Epithelial cell of prostate (primary cell): ENCODE data around the gene TMEM127.
A peak's percentile ranks its signal among the peaks of the same experiment; 100 is the strongest.

ENCODE experiments used
- DNase-seq: peaks from one replicate; pipeline ENCODE4 v3.0.0-alpha.2; 2011; ENCODE audit warnings: low read depth, low spot score
- H3K27ac ChIP-seq: fragments of 450-650 bp; 2 replicates; pipeline ENCODE4 v1.5.1; 2017; ENCODE audit warnings: mild to moderate bottlenecking

The TMEM127 gene

GRCh38 chr2:96208143-96209010 is 57.4 kb downstream of the TMEM127 start, which contains the start of gene STARD7:
Gene STARD7, minus strand, starts transcription at chr2:96208827. Its CDS starts 393 bp downstream, at chr2:96208434.
- H3K27ac ChIP-seq: peak within 1 kb of the TSS; percentile 84
- peak; percentile 90 for DNase-seq

GRCh38 chr2:96207774-96208142 is 58.0 kb downstream of the TMEM127 start:
- DNase-seq: no peak
- peak overlapping the region; percentile 84 for H3K27ac ChIP-seq

- DNase-seq: no peak
- H3K27ac ChIP-seq: peak overlapping the region; percentile 84
These were observed 58.6 kb downstream of the TMEM127 start for GRCh38 chr2:96207073-96207773.

- H3K27ac ChIP-seq: peak overlapping the region; percentile 84
- DNase-seq: no peak
These were observed 59.9 kb downstream of the TMEM127 start for GRCh38 chr2:96205888-96206287.

- peak overlapping the region; percentile 84 for H3K27ac ChIP-seq
These were observed 60.8 kb downstream of the TMEM127 start for GRCh38 chr2:96204836-96205624.

GRCh38 chr2:96203130-96204028 is 62.4 kb downstream of the TMEM127 start:
- H3K27ac ChIP-seq: no peak overlapping the region
- DNase-seq: no peak

More at GRCh38 chr2:96204836-96205624, 60.8 kb downstream of the TMEM127 start:
- no peak for DNase-seq

GRCh38 chr2:96202152-96202854 is 63.5 kb downstream of the TMEM127 start:
- no peak overlapping the region for H3K27ac ChIP-seq
- DNase-seq: no peak

- no peak overlapping the region for H3K27ac ChIP-seq
- DNase-seq: no peak
These were observed 64.5 kb downstream of the TMEM127 start for GRCh38 chr2:96201338-96201737.

GRCh38 chr2:96198921-96199320 is 66.9 kb downstream of the TMEM127 start:
- DNase-seq: no peak
- no peak overlapping the region for H3K27ac ChIP-seq
